K562 (cell line): Measurements from ENCODE around the gene RAPGEF5. TPM values are rescaled to one million over a fixed set of nuclear protein-coding genes. Genes with fewer than 3 reads are reported as not detected.

Source experiments
- ATAC-seq: fragments of 200-7000 bp; cut with Tn5 transposase; 3 replicates; pipeline ENCODE4 v1.9.1; 2020; ENCODE audit warnings: moderate library complexity
- BruUV-seq: library from RNA; stranded (reverse); fragments of 400-500 nt; replicated peaks from 2 replicates; lab custom pipeline; 2021; lab: Mats Ljungman, UMichigan
- CTCF ChIA-PET: fragments of 300-600 bp; formaldehyde crosslinking; extraction: SDS; loops from one replicate; lab custom pipeline; 2021; ENCODE audit warnings: low intra/inter-chr PET ratio; lab: Yijun Ruan, JAX
- POLR2A ChIA-PET: fragments of 300-600, 350-650 bp; sonication (Branson Sonifier 250); formaldehyde crosslinking; extraction: SDS; loops from one replicate; lab custom pipeline; 2021; ENCODE audit warnings: antibody characterized with exemption, inconsistent platforms; lab: Yijun Ruan, JAX
- DNase-seq, 4 experiments: peaks; one replicate each; pipeline versions ENCODE4 v3.0.0 to v3.0.0-alpha.2; 2011 to 2018; ENCODE audit warnings: low spot score in 3 of 4, mixed read lengths in 3 of 4; ENCODE audit errors: extremely low read depth in 1 of 4
- FAIRE-seq: peaks from 2 replicates; lab custom pipeline; 2011; peaks lifted over from hg19 to GRCh38; lab: Jason Lieb, UNC
- H2AFZ ChIP-seq: 2 replicates; pipeline ENCODE4 v1.6.0; 2011; ENCODE audit warnings: low read depth, low read length, control low read depth, inconsistent platforms
- H3K27ac ChIP-seq: fragments of 200-600 bp; 3 replicates; pipeline ENCODE4 v1.8.0; 2011; ENCODE audit warnings: low read depth, mild to moderate bottlenecking, control low read depth, inconsistent platforms, low read length, moderate library complexity, mixed read lengths; ENCODE audit errors: extremely low read depth
- H3K27me3 ChIP-seq, 2 experiments: fragments of 300-600 bp in 1 of 2; 2 replicates in 1 of 2; 3 replicates in 1 of 2; pipeline versions ENCODE4 v1.6.0 to v1.8.0; 2011; ENCODE audit warnings: inconsistent platforms in 2 of 2, low read length in 2 of 2, mild to moderate bottlenecking in 1 of 2, mixed read lengths in 1 of 2, moderate library complexity in 1 of 2; ENCODE audit not compliant: control insufficient read depth in 2 of 2, insufficient read depth in 2 of 2
- H3K36me3 ChIP-seq: fragments of 300-600 bp; 3 replicates; pipeline ENCODE4 v1.8.0; 2011; ENCODE audit warnings: mild to moderate bottlenecking, low read length, inconsistent platforms; ENCODE audit not compliant: control insufficient read depth, insufficient read depth
- H3K4me1 ChIP-seq, 2 experiments: fragments of 200-600 bp in 1 of 2; replicated peaks in 1 of 2; 2 replicates in 1 of 2; 3 replicates in 1 of 2; pipeline versions ENCODE4 v1.5.1 to v1.8.0; 2011; ENCODE audit warnings: inconsistent platforms in 2 of 2, low read length in 2 of 2, mild to moderate bottlenecking in 1 of 2, mixed read lengths in 1 of 2, moderate library complexity in 1 of 2; ENCODE audit not compliant: control insufficient read depth in 2 of 2, insufficient read depth in 2 of 2
- H3K4me2 ChIP-seq: 2 replicates; pipeline ENCODE4 v1.6.1; 2011; ENCODE audit warnings: low read length, control low read depth, inconsistent platforms, mixed read lengths; ENCODE audit not compliant: insufficient read depth
- H3K4me3 ChIP-seq: fragments of 200-600 bp; sonication (generic), shearing (Covaris generic); 2 replicates; pipeline ENCODE4 v1.5.1; 2016; ENCODE audit warnings: control low read depth, inconsistent platforms
- H3K79me2 ChIP-seq: fragments of 200-600 bp; 3 replicates; pipeline ENCODE4 v1.8.0; 2011; ENCODE audit warnings: low read length, inconsistent platforms; ENCODE audit not compliant: control insufficient read depth, insufficient read depth
- H3K9ac ChIP-seq, 2 experiments: 2 replicates each; pipeline versions ENCODE4 v1.6.0 to v1.6.1; 2011; ENCODE audit warnings: low read depth in 2 of 2, low read length in 2 of 2, control low read depth in 1 of 2, inconsistent platforms in 1 of 2, mild to moderate bottlenecking in 1 of 2, mixed read lengths in 1 of 2; ENCODE audit not compliant: insufficient read depth in 1 of 2
- H3K9me1 ChIP-seq: one replicate; pipeline ENCODE4 v1.6.0; 2011; ENCODE audit warnings: inconsistent platforms, mild to moderate bottlenecking, low read length, moderate library complexity; ENCODE audit not compliant: control insufficient read depth, insufficient read depth
- H3K9me3 ChIP-seq: replicated peaks from 2 replicates; pipeline ENCODE4 v1.5.1; 2011; ENCODE audit warnings: low read depth, low read length, inconsistent platforms; ENCODE audit not compliant: control insufficient read depth, insufficient read depth
- H4K20me1 ChIP-seq: replicated peaks from 2 replicates; pipeline ENCODE4 v1.6.1; 2011; ENCODE audit warnings: low read length, inconsistent platforms, mixed read lengths; ENCODE audit not compliant: control insufficient read depth, insufficient read depth
- ATF2 ChIP-seq: sonication (generic); formaldehyde crosslinking; IDR thresholded peaks from 2 replicates; pipeline ENCODE4 v1.8.1; 2022; ENCODE audit warnings: missing genetic modification reagents
- BRCA1 ChIP-seq, 2 experiments: fragments of 450-650 bp in 1 of 2; sonication (generic) in 1 of 2; formaldehyde crosslinking in 1 of 2; IDR thresholded peaks; 2 replicates each; pipeline versions ENCODE4 v1.5.0 to v1.6.1; 2017 to 2020; ENCODE audit warnings: mild to moderate bottlenecking in 1 of 2, missing genetic modification reagents in 1 of 2
- CREB1 ChIP-seq, 2 experiments: sonication (generic) in 1 of 2; formaldehyde crosslinking in 1 of 2; IDR thresholded peaks; 2 replicates each; pipeline versions ENCODE4 v1.6.1 to v1.8.0; 2012 to 2022; ENCODE audit warnings: inconsistent platforms in 1 of 2, mild to moderate bottlenecking in 1 of 2, missing genetic modification reagents in 1 of 2, moderate library complexity in 1 of 2
- CTBP1 ChIP-seq: fragments of 450-650 bp; IDR thresholded peaks from 2 replicates; pipeline ENCODE4 v1.6.1; 2016; ENCODE audit warnings: borderline replicate concordance
- ETV6 ChIP-seq, 3 experiments: fragments of 150-350 bp in 1 of 3; sonication (generic) in 1 of 3; formaldehyde crosslinking in 1 of 3; IDR thresholded peaks; 2 replicates each; pipeline versions ENCODE4 v1.6.1 to v1.8.0; 2014 to 2022; ENCODE audit warnings: borderline replicate concordance in 2 of 3, low read depth in 2 of 3, antibody characterized with exemption in 1 of 3, low read length in 1 of 3, mild to moderate bottlenecking in 1 of 3, missing genetic modification reagents in 1 of 3
- FOXK1 ChIP-seq: sonication (generic); formaldehyde crosslinking; IDR thresholded peaks from 2 replicates; pipeline ENCODE4 v1.8.0; 2022; ENCODE audit warnings: missing genetic modification reagents, mild to moderate bottlenecking, borderline replicate concordance
- FOXK2 ChIP-seq, 2 experiments: fragments of 450-650 bp; IDR thresholded peaks in 1 of 2; conservative IDR thresholded peaks in 1 of 2; 2 replicates each; pipeline ENCODE4 v1.6.1; 2016; ENCODE audit warnings: low read depth in 2 of 2, mild to moderate bottlenecking in 1 of 2
- HNRNPUL1 ChIP-seq: fragments of 200-400 bp; formaldehyde crosslinking; IDR thresholded peaks from 2 replicates; pipeline ENCODE4 v1.6.1; 2017; ENCODE audit warnings: low read length
- ILF3 ChIP-seq: fragments of 450-650 bp; IDR thresholded peaks from 2 replicates; pipeline ENCODE4 v1.6.1; 2018; ENCODE audit warnings: antibody characterized with exemption, mild to moderate bottlenecking, moderate library complexity, borderline replicate concordance
- MLX ChIP-seq, 2 experiments: fragments of 450-650 bp in 1 of 2; sonication (generic) in 1 of 2; formaldehyde crosslinking; conservative IDR thresholded peaks; 2 replicates each; pipeline versions ENCODE4 v1.4.0 to v1.8.1; 2020 to 2022; ENCODE audit warnings: mild to moderate bottlenecking in 1 of 2, missing genetic modification reagents in 1 of 2
- NCOA6 ChIP-seq: fragments of 450-650 bp; IDR thresholded peaks from 2 replicates; pipeline ENCODE4 v1.6.1; 2017; ENCODE audit warnings: mild to moderate bottlenecking
- POLR2H ChIP-seq: IDR thresholded peaks from 2 replicates; pipeline ENCODE4 v1.6.1; 2016; ENCODE audit warnings: missing genetic modification characterization, low read depth, mild to moderate bottlenecking, control low read depth, missing compliant biosample characterization, moderate library complexity
- RBM15 ChIP-seq: fragments of 200-400 bp; formaldehyde crosslinking; IDR thresholded peaks from 2 replicates; pipeline ENCODE4 v1.6.1; 2018; ENCODE audit warnings: mild to moderate bottlenecking, low read length, moderate library complexity; ENCODE audit not compliant: insufficient read depth
- SIN3A ChIP-seq, 2 experiments: fragments of 150-350 bp in 1 of 2; IDR thresholded peaks; 2 replicates each; pipeline ENCODE4 v1.6.1; 2011 to 2016; ENCODE audit warnings: borderline replicate concordance in 2 of 2, low read depth in 2 of 2, low read length in 2 of 2, mild to moderate bottlenecking in 2 of 2, moderate library complexity in 2 of 2; ENCODE audit not compliant: control insufficient read depth in 1 of 2
- ZNF507 ChIP-seq: conservative IDR thresholded peaks from 2 replicates; pipeline ENCODE4 v1.6.1; 2017; ENCODE audit warnings: missing genetic modification characterization, missing compliant biosample characterization
- WGBS: fragments of 100-300 bp; shearing (Covaris generic); methylation state at CpG from one replicate; pipeline ENCODE4 v1.1.6; 2016; ENCODE audit warnings: low coverage, mixed read lengths; ENCODE audit not compliant: insufficient coverage; ENCODE audit errors: missing lambda C conversion rate; 5-methylcytosine and 5-hydroxymethylcytosine counted together
- in situ Hi-C: fragments of 300-500 bp; cut with MboI; formaldehyde crosslinking; loops from 4 replicates; pipeline ENCODE4 v1.15.0; 2018; ENCODE audit warnings: inconsistent platforms, mixed read lengths
- intact Hi-C: fragments of 100-400 bp; cut with micrococcal nuclease; formaldehyde crosslinking; loops from 2 replicates; pipeline ENCODE4 v1.14.2; 2022
- polyA plus RNA-seq, 8 experiments: library from polyadenylated mRNA; depleted of rRNA in 4 of 8; stranded (reverse) in 5 of 8; unstranded in 3 of 8; fragments of >200 nt; fragmentation: Nextera tagmentation in 2 of 8; fragmentation: Illumina TruSeq in 1 of 8; extraction: Ambion mirVana in 2 of 8; extraction: Trizol in 1 of 8; gene quantifications; 2 replicates each; pipeline versions ENCODE4 v1.2.1 to v1.2.3, GENCODE V29; 2011 to 2014; ENCODE audit warnings: inconsistent platforms in 1 of 8, missing spikeins in 1 of 8
- total RNA-seq, 7 experiments: library from RNA; depleted of rRNA in 6 of 7; stranded (reverse); fragments of >200 nt in 6 of 7; fragmentation: Illumina TruSeq in 2 of 7; extraction: Trizol in 2 of 7; gene quantifications; 2 replicates each; pipeline versions ENCODE4 v1.2.1 to v1.2.3, GENCODE V29; 2011 to 2021; ENCODE audit warnings: low replicate concordance in 1 of 7

RAPGEF5 gene
- total and polyA plus RNA-seq, 9 of the 15 experiments (the other 6 are each of a cell fraction or from before 2014, with no cell fraction given) = 0.39 to 2.0 (median 1.1) TPM

DNA sequence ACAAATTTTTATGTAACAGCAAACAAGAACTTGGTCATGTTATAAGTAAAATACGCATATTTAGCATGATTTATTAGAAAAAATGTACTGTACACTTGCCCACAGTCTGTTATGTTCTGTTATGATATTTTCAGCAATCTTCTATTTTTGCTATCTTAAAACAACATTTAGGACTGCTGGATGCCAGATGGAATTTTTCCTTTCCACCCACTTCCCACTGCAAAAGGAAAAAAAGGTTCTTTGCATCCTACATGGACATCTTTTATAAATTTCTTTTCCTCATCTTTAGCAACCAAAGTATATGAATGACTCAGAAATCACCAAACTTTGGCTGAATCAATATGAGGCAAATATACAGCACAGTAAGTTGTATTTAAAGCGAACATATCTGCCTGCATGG is 146.0 kb downstream of the RAPGEF5 start (continued):
- TF ChIP-seq ATF2 = no peak

GRCh38 chr7:22210355-22210754 is 146.6 kb downstream of the RAPGEF5 start:
- 3% methylated on average over 3 of the region's 3 CpGs for WGBS
- Histone ChIP-seq H3K4me2 (no peak overlapping the region), H3K79me2 (no peaks in the 10 kb centered on the region), H3K9ac (no peak overlapping the region), H2AFZ (no peak overlapping the region), H3K27me3 (no peaks in the 10 kb centered on the region), H3K9me3 (no peaks in the 10 kb centered on the region), H3K9me1 (no peaks in the 10 kb centered on the region)
- ChIA-PET POLR2A (no interaction called here), CTCF (no interaction called here)
- TF ChIP-seq SIN3A (IDR thresholded peaks at IDR 0.05; ENCODE audit: borderline replicate concordance in 2 of 2, control insufficient read depth in 1 of 2, low read depth in 2 of 2, low read length in 2 of 2) (no peak), HNRNPUL1 (no peak), ILF3 (no peak), NCOA6 (no peak), CREB1 (IDR thresholded peaks at IDR 0.05) (no peak), CREB1 (CRISPR knock-in tag; IDR thresholded peaks at IDR 0.05) (no peak), FOXK2 (conservative IDR thresholded peaks at IDR 0.05 in 1 of 2, IDR thresholded peaks at IDR 0.05 in 1 of 2; ENCODE audit: low read depth in 2 of 2) (no peak), ETV6 (IDR thresholded peaks at IDR 0.05; ENCODE audit: borderline replicate concordance in 1 of 2, low read depth in 2 of 2, low read length in 1 of 2) (no peak), ETV6 (CRISPR knock-in tag; IDR thresholded peaks at IDR 0.05; ENCODE audit: borderline replicate concordance) (no peak), ATF2 (no peak), ZNF507 (no peak), RBM15 (no peak), CTBP1 (no peak), BRCA1 (IDR thresholded peaks at IDR 0.05) (no peak), BRCA1 (CRISPR knock-in tag; IDR thresholded peaks at IDR 0.05) (no peak), FOXK1 (CRISPR knock-in tag) (no peak), MLX (CRISPR knock-in tag; conservative IDR thresholded peaks at IDR 0.05) (no peak), POLR2H (tag) (no peak)
- TF ChIP-seq, all 486 proteins: peak for 0
- BruUV-seq = no TSS peak
- in situ Hi-C loops (no loop called here), intact Hi-C loops (no loop called here)
- no peaks in the 10 kb centered on the region for H4K20me1 ChIP-seq
- H3K4me3 ChIP-seq = no peak overlapping the region
- FAIRE-seq (no peak), ATAC-seq (no peak), DNase-seq (no peak)
- no peaks in the 10 kb centered on the region for H3K4me1 ChIP-seq
- no peak overlapping the region for H3K27ac ChIP-seq
- no peaks in the 10 kb centered on the region for H3K36me3 ChIP-seq
